Stimulated activated CD4-positive, alpha-beta T cell treated with anti-CD3 and anti-CD28 coated beads, Interleukin-1b, Interleukin-23, amount 100 ng/mL, for 1 hour (primary cell): ENCODE data around the gene LELP1.
"Not testable (repeated sequence)": the region's sequence is repeated elsewhere in the genome, so short reads cannot be mapped to it uniquely, and the experiment has no call there.

Experiments
- DNase-seq, 2 donors: peaks; one replicate each; pipeline ENCODE4 v3.0.0-alpha.2; 2020; ENCODE audit warnings: low read depth in 2 of 2

LELP1 gene

DNA sequence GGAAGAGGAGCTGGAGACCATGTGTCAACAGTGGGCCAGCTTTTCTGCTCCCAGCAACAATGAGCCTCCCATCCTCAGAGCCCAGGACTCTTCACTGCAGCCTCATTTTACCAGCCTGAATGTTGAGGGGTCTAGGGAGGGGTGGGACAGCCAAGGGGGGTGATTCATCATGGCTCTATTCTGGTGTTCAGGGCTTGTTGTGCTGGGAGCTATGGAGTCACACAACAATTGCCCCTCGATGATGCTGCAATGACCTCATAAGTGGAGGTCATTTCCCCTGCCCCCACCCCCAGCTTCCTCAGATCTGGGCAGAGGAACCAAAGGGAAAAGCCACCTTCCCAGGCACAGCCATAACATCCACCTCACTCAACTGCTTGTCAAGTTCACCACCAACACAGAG is at the start of gene LELP1:
Gene LELP1 (plus strand): TSS at position 301 of the 400 bp plus-strand sequence. CDS start 1,278 bp downstream, outside the sequence.
- no peak for DNase-seq

- DNase-seq, result no peak
Observed at GRCh38 chr1:153155541-153155940, 47.7 kb upstream of the LELP1 start.

- DNase-seq, result no peak
Observed at GRCh38 chr1:153168686-153169085, 34.5 kb upstream of the LELP1 start.

DNA sequence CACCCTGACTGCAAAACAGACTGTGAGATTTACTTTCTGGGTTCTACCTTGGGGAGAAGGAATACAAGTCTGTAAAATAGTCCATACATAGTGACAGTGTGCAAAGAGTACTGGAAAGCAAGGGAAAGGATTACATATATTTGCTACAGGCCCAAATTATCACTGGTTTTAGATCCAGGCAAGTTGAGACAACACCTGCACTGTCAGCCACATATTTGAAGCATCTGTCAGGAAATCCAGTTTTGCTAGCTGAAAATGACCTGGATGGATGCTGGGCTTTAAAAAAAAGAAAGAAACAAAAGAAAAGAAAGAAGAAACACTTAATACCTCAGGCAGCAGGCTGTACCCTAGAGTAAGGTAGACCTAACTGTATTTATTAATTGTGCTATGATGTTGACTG is 28.6 kb upstream of the LELP1 start:
- no peak for DNase-seq

DNA sequence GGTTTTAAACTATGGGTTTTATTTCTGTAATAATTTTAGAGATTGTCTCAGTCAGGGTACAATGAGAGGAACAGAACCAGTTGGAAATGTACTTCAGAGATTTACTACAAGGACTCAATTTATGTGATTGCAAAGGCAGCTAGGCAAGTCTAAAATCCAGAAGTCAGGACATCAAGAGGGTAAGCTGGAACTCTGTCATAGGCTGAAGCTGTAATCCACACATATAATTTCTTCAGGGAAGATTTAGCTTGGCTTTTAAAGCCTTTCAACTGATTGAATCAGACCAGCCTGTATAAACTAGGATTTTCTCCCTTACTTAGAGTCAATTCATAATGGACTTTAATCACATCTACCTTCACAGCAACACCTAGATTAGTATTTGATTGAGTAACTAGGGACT is 24.3 kb upstream of the LELP1 start:
- DNase-seq, result no peak

GRCh38 chr1:153180556-153180955 is 22.7 kb upstream of the LELP1 start:
- no peak for DNase-seq

- not testable (repeated sequence) for DNase-seq
Observed at GRCh38 chr1:153188301-153188700, 14.9 kb upstream of the LELP1 start.

DNA sequence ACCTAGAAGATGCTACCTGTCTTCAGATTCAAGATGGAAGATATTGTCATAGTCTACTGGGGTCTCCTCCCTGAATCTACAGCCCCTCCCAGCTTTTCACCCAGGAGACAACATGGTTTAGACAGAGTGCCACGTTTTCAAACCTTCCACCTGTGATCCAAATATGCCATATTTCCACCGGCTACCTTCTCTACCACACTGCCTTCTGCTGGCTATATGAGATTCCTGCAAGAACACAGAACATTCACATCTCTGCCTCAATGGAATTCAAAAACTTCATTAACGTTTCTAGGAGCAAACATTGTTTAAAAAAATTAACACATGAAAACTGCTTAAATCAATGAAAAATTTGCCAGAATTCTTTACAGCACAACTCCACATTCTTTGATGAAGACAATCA is 12.9 kb upstream of the LELP1 start:
- DNase-seq, result no peak

DNA sequence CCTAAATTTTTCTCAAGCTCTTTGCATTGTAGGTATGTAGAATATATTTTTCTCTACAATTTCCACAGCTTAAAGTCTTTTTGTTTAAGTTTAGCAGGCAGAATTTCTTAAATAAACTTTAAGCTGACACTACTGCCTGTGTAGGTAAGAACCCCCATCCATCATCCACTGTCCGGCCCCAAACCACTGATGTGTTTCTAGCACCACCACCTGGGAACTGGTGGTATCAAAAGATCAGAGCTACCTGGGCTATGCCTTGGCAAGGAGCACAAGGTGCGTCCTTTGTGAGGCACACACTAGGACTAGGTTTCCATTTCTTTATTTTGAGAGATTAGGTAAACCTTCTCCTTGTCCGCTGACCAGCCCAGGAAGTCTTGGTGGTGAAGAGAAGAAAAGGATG is 10.5 kb upstream of the LELP1 start:
- DNase-seq, result no peak

DNA sequence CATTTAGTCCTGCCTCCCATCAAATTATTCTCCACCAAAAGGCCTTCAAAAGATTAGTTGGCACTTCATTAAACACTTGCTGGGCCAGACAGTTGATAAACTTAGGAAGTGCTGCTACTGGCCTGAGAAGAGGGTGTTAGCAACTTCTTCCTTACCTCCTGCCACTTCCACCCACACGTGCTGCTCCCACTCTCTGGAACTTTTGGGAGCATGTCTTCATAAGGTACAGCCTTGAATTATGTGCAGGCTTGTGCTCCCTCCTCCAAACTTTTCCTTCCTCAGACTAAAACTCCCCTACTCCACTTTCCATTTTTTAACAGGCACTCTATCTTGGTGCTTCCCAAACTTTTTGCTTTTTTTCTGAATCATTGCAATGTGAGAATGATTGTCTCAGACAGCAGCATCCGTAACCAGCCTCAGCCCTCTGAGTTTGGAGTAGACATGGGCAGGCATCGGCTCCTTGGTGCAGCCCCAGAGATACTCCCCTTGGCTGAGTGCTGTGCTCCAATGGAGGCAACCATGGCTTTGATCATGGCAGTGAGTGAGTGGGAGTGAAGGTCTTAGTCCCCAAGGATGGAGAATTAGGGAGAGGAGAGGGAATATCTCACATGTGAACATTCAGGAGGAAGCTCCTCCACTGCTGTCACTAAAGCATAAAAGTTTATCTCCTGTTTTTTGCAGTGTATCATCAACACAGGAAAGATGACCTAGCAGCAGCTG is 8.7 kb upstream of the LELP1 start:
- DNase-seq, result no peak

- DNase-seq, result no peak
Observed at GRCh38 chr1:153195216-153195615, 8.0 kb upstream of the LELP1 start.

- no peak for DNase-seq
Observed at GRCh38 chr1:153202006-153202405, 1.2 kb upstream of the LELP1 start.

- no peak for DNase-seq
Observed at GRCh38 chr1:153206631-153207030, 3.4 kb downstream of the LELP1 start.

- DNase-seq, result no peak
Observed at GRCh38 chr1:153210206-153210605, 7.0 kb downstream of the LELP1 start.

DNA sequence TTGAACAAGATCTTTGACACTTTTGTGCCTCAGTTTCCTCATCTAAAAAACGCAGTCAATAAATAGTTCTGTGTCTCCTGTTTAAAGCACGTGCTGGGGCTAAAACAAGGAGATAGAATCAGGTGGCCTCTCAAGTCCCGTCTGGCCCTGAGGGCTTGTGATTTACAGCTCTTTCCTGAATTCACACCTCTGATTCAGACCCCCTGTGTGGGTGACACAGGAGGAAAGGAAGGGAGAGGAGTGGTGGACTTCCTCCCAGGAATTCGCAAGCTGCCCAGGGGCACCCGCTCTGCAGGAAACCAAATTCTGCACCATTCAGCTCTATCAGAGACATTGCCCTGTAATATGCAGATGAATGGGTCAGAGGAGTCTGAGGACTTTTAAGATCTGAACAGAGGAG is 9.0 kb downstream of the LELP1 start:
- DNase-seq, result no peak

- no peak for DNase-seq
Observed at GRCh38 chr1:153213519-153213918, 10.3 kb downstream of the LELP1 start.

GRCh38 chr1:153217212-153217611 is 14.0 kb downstream of the LELP1 start, which contains the start of gene PRR9:
Gene PRR9 (plus strand): TSS chr1:153217584. CDS start chr1:153218145, 561 bp downstream.
- no peak for DNase-seq

DNA sequence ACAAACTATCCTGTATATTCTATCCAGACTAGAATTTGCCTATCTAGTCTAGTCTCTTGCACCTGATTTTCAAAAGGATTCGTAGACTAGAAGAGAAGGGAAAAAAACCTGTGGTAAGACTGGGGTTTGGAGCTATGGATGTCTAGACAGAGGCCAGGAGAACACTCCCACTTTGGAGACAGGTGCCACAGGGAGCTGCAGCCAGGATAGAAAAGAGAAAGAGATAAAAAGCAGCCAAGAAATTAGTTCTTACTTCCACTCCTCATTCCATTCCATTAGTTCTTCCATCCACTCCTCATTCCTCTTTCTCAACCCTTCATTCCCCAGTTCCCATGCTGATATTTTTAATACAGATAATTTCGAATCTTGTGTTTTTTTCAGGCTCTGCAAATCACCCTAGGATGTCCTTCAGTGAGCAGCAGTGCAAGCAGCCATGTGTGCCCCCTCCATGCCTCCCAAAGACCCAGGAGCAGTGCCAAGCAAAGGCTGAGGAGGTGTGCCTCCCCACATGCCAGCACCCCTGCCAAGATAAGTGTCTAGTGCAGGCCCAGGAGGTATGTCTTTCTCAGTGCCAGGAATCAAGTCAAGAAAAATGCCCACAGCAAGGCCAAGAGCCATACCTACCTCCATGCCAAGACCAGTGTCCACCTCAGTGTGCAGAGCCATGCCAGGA is 14.7 kb downstream of the LELP1 start:
- DNase-seq, result no peak

- DNase-seq, result no peak
Observed at GRCh38 chr1:153220606-153221303, 17.5 kb downstream of the LELP1 start.

DNA sequence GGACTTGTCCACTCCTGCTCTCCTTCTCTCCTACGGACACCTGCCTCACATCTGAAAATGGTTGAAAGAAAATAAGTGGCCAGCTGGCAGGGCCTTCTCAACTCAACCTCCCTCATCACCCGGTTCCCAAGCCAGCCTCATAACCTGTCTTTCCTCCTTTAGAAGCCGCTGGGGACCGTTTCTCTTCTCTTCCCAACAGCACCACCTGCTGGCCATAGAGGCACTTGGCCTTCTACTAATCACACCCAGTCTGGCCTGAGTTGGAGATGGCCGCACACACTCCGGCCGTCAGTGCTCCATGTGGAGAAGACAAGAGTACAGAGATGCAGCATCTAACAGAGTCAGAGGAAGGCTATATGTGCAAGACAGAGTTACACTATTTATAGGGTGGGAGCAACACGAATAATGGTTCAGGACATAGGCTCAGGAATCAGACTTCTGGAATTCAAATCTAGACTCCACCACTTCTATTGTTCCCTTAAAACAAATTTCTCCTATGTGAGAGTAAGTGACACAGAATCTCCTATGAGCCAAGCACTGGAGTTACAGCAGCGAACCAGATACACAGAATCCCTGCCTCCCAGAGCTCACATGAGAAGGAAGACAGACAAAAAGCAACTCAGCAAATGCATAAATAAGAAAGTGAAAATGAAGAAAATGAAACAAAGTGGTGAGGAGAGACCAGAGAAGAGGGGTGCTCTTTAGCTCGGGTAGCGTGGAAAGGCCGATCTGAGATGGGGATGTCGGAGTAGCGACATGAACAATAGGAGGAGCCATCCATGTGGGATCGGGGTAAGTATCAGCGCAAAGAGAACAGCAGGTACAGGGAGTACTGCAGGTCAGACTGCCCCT is 20.0 kb downstream of the LELP1 start:
- peak in 1 of 2 donors; percentile 28 for DNase-seq

- DNase-seq, result no peak
Observed at GRCh38 chr1:153227810-153228209, 24.6 kb downstream of the LELP1 start.

- DNase-seq, result no peak
Observed at GRCh38 chr1:153228491-153228890, 25.3 kb downstream of the LELP1 start.
